ENCODE results near the gene ALDH3B2.
"Not testable (repeated sequence)": the region's sequence is repeated elsewhere in the genome, so short reads cannot be mapped to it uniquely, and the experiment has no call there.

The ALDH3B2 gene

GRCh38 chr11:67659651-67660165 is 14.7 kb downstream of the ALDH3B2 start:
- not testable (repeated sequence) for DNase-seq

DNA sequence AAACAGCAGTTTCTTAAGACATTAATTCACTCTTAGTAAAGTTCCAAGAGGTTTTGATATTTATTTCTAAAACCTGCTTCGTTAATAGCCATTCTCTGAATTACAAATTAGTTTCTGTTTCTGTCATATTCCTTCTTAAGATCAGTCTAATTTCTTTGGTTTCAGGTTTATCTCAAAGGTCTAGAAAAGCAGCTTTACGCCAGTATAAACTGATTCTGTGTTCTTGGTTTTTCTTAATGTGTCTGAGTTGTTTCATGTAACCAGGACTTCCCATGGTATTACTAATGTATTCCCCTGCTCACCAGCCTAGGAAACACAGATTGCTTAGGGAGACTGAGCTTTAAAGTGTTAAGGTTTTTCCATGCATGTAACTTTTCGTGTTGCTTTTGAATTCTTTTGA is 17.1 kb downstream of the ALDH3B2 start:
- DNase-seq = no peak

DNA sequence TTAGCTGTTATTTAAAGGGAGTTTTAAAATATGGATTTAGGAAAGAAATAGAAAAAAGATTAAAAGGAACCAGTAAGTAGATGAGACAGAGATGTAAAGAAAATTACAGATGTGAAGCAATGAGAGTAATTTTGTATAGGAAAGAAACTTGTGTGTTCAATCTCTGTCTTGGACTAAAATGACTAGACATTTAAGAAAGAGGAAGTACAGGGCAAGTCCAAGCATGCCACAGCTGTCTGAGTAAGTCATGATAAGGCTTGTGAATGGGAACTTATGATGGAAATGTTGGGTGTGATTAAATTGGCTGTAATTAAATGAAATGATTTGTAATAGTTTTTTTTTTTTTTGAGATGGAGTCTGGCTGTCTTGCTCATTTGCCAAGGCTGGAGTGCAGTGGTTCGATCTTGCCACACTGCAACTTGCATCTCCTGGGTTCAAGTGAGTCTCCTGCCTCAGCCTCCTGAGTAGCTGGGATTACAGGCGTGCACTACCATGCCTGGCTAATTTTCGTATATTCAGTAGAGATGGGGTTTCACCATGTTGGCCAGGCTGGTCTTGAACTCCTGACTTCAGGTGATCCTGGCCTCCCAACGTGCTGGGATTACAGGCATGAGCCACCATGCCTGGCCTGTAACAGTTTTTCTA is 18.0 kb downstream of the ALDH3B2 start:
- peak; percentile 14 for DNase-seq

GRCh38 chr11:67654225-67654624 is 20.2 kb downstream of the ALDH3B2 start:
- DNase-seq = no peak

DNA sequence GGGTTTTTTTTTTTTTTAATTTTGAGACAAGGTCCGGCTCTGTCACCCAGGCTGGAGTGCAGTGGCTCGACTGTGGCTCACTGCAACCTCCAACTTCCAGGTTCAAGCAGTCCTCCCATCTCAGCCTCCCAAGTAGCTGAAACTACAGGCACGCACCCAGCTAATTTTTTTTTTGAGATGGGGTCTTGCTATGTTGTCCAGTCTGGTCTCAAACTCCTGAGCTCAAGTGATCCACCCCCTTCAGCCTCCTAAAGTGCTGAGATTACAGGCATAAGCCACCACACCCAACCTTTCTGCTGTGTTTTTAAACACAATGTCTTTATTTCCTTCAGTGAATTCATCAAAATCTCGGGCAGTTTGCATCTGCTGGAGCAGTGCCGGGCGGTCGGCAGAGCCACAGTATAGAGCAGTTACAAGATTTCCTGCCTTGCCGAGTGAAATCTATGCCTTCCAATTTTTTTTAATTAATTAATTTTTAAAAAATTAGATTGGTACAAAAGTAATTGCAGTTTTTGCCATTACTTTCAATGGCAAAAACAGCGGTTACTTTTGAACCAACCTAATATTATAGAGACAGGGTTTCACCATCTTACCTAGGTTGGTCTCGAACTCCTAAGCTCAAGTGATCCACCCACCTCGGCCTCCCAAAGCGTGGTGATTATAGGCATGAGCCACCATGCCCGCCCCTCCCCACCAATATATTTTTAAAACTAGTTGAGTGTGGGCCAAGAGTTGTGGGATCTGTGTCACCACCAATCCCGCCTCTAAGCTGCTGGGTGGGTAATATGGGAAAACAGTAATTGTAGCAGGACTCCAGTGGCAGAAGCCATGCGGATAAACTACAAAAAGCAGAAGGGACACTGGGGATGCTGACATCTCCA is 21.2 kb downstream of the ALDH3B2 start:
- DNase-seq = no peak

GRCh38 chr11:67651976-67652781 is 22.2 kb downstream of the ALDH3B2 start:
- DNase-seq = no peak

GRCh38 chr11:67649634-67650510 is 24.6 kb downstream of the ALDH3B2 start:
- DNase-seq = no peak

- DNase-seq = no peak
These were observed 25.4 kb downstream of the ALDH3B2 start for GRCh38 chr11:67648796-67649613.

DNA sequence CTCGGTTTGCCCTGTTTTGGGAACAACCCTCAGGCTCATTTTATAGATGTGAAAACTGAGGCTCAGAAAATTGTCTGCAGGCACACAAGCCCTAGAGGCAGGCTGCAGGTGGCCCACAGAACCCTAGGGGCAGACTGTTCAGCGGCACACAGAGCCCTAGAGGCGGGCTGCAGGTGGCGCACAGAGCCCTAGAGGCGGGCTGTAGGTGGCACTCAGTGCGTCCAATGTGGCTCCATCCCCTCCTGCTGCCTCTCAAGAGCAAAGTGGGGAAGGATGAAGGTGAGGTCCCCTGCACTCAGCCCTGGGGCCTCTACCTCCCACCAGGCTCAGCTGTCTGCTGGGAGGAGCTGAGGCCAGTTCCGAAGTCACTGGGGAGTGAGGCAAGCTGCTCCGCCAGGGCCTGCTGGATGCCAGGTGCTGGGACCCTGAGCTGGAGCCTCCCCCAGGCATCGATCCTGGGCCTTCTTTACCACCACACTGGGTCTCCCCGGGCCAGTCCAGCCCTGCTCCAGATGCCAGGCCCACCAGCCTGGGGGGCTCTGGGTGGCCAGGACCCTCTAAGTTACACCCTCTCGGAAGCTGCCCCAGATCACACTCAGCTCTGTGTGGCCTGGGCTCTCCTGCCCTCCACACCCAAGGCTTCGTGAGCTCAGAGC is 26.2 kb downstream of the ALDH3B2 start:
- no peak for DNase-seq

- DNase-seq = no peak
These were observed 27.0 kb downstream of the ALDH3B2 start for GRCh38 chr11:67647471-67647870.

DNA sequence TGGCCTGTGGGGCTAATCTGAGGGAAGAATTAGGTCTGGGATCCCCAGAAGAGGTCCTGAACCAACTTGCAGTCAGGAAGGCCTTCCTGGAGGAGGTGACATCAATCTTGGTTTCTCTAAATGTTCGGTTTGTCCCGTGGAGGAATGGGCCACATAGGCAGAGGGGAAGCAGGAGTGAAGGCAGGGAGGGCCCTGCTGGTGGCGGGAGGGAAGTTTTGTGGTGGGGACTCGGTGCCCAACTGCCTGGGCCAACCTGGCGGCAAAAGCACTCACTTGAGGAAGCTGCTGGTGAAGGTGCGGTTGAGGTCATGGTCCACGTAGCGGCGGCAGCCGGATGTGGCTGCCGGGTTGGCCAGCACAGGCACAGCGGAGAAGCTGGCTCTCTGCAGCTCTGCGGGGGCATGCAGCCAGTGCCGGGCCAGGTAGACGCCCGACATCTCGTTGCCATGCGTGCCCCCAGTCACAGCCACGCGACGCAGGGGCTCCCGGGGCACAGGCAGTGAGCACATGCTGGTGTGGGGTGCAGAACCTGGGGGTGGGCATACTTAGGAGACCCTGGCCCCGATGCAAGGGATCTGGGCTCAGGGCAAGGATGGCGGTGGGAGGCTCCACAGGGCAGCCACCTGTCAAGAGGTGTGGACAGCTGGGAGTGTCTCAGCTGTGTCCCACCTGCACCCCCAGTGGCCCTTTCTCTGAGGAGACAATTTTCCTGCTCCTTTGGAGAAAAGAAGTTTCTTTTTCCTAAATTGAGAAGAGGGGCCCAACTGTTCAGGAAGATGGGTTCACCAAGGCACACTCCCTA is 27.7 kb downstream of the ALDH3B2 start:
- DNase-seq = no peak

DNA sequence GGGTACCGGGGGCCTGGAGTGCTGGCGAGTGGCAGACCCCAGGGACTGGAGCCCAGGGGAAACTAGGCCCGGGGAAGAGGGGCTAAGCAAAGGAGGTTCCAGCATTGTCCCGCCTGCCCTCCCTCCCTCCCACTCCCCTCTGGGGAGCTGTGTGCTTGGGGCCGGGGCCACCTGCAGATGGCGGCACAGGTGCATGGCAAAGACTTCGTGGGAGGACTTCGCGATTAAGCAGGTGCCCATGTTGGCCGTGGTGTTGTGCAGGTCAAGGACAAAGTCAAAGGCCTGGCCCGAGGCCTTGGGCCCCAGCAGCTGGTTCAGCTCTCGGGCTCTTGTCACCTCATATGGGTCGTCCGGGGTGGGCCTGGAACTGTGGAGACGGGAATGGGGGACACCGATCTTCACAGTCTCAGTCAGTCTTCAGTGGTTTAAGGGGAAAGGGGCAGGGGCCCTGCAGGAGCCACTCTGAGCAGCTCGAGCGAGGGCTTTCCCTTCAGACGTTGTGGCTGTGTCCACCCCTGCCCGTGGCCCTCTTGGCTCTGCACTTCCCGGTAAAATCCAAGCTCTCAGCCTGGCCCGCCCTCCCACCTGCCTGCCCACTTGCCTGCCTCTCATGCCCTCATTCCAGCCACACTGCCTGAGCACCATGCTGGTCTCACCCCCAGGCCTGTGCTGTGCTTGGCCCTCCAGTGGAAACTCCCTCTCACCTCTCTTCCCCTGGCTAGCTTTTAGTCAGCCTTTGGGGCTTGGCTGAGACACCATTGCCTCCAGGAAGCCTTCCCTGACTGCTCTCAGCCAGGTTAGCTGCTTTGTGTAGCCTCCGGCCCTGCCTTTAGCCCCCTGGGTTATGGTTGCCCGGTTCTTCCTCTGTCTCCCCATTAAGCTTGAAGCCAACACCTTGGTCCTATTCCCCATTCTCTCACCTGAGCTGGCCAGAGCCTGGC is 28.6 kb downstream of the ALDH3B2 start:
- no peak for DNase-seq

DNA sequence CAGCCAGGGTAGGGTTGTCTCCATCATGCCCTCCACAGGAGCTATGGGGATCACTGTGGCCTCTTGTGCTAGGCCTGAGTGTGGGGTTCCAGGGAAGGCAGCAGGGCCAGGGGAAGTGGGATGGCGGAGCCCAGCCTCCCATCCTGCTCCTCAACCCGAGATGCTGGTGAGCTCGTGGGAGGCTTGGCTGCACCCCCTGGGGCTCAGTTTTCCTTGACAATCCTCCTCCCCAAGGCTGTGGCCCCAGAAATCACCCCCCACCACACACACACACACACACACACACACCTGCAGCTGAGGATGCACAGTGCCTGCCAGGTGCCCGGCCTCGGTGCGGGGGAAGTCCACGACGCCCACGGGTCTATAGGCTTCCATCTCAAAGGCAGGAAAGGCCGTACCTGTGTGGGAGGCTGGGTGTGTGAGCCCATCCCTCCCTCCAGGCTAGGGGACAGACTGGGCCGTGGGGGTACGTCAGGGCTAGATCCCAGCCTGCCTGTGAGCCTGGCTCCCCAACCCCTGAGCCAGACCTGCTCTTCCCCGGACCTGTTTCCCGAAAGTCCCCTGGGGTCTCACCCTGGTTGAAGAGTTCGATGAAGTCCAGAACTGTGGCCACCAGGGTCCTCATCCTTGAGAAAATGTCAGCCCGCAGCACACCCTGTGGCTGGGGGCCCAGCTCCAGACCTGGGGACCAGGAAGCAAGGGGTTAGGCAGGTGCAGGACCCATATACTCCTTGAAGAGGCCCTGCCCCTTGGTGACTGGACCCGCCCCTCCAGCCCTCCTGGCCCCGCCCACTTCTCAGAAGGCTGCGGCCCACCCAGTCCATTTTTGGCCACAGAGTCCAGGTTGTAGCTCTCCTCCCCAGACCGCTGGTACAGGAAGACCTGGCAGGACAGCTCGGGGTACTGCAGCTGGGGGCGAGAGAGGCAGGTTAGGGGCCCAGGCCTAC is 29.7 kb downstream of the ALDH3B2 start:
- no peak for DNase-seq

DNA sequence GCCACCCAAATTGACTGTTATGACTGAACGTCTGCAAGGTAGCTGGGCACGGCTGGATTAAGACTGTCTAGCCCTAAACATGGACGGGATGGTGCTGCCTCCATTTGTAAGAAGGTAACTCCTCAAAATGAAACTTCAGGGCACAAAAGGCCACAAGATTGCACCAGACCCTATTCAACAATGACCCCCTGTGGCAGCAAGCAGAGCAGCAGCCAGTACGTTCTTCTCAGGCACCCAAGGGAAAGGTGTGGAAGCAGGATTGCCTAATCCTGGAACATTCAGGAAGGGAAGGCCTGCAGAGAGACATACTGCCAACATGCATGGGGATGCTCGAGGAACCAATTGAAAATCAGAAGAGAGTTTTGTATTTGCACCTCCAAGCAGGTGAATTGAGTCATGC is 30.4 kb downstream of the ALDH3B2 start:
- no peak for DNase-seq

- DNase-seq = no peak
These were observed 32.0 kb downstream of the ALDH3B2 start for GRCh38 chr11:67642173-67643120.

All from NCI-H226 (cell line).